ENCODE data around the gene C1QTNF7.

Gene C1QTNF7

GRCh38 chr4:15414551-15415091 lies 13.2 kb upstream of the C1QTNF7 start:
- DNase-seq = no peak

GRCh38 chr4:15416357-15417232 lies 11.2 kb upstream of the C1QTNF7 start:
- no peak for DNase-seq

- DNase-seq = no peak
These were observed 10.6 kb upstream of the C1QTNF7 start for GRCh38 chr4:15417233-15417660.

GRCh38 chr4:15418956-15419355 lies 8.9 kb upstream of the C1QTNF7 start:
- no peak for DNase-seq

- DNase-seq = no peak
These were observed 7.2 kb upstream of the C1QTNF7 start for GRCh38 chr4:15420642-15421041.

- no peak for DNase-seq
These were observed 4.5 kb upstream of the C1QTNF7 start for GRCh38 chr4:15423285-15423711.

- DNase-seq = no peak
These were observed 2.3 kb upstream of the C1QTNF7 start for GRCh38 chr4:15425520-15425919.

- DNase-seq = no peak
These were observed 672 bp upstream of the C1QTNF7 start for GRCh38 chr4:15427161-15427560.

GRCh38 chr4:15428611-15429010 lies 778 bp downstream of the C1QTNF7 start:
- no peak for DNase-seq

GRCh38 chr4:15434091-15434490 lies 6.3 kb downstream of the C1QTNF7 start:
- DNase-seq = no peak

GRCh38 chr4:15434676-15435075 lies 6.8 kb downstream of the C1QTNF7 start:
- DNase-seq = no peak

- no peak for DNase-seq
These were observed 8.7 kb downstream of the C1QTNF7 start for GRCh38 chr4:15436513-15436912.

- no peak for DNase-seq
These were observed 11.2 kb downstream of the C1QTNF7 start for GRCh38 chr4:15438939-15439524.

- no peak for DNase-seq
These were observed 15.7 kb downstream of the C1QTNF7 start for GRCh38 chr4:15443371-15444160.

GRCh38 chr4:15444276-15444675 lies 16.4 kb downstream of the C1QTNF7 start:
- no peak for DNase-seq

- no peak for DNase-seq
These were observed 17.2 kb downstream of the C1QTNF7 start for GRCh38 chr4:15444879-15445547.

GRCh38 chr4:15451181-15451865 lies 23.5 kb downstream of the C1QTNF7 start:
- no peak for DNase-seq

GRCh38 chr4:15451866-15452765 lies 24.3 kb downstream of the C1QTNF7 start:
- no peak for DNase-seq

- DNase-seq = no peak
These were observed 27.5 kb downstream of the C1QTNF7 start for GRCh38 chr4:15455290-15455689.

GRCh38 chr4:15457406-15458201 lies 29.8 kb downstream of the C1QTNF7 start:
- DNase-seq = peak; percentile 43

All from CD4-positive, alpha-beta T cell treated with Interleukin-10 for 1 hour (primary cell).